ENCODE results near the gene SDHA.
"Not testable (repeated sequence)": the region's sequence is repeated elsewhere in the genome, so short reads cannot be mapped to it uniquely, and the experiment has no call there.

- not testable (repeated sequence) for TF ChIP-seq POLR2A (IDR thresholded peaks at IDR 0.05; ENCODE audit: low read depth); CTCF (IDR thresholded peaks at IDR 0.05)
- TF ChIP-seq EP300 (IDR thresholded peaks at IDR 0.05) (peak; percentile 57), POLR2AphosphoS5 (IDR thresholded peaks at IDR 0.05) (peak; percentile 60 to 78)
These were observed 45.3 kb downstream of the SDHA start for GRCh38 chr5:263275-263974.

Data from esophagus muscularis mucosa (tissue), 4 donors.